Stimulated activated CD8-positive, alpha-beta memory T cell treated with anti-CD3 and anti-CD28 coated beads, Interleukin-4, amount 100 ng/mL, for 24 hours (primary cell): ENCODE measurements around the gene UCN3.
"Not testable (repeated sequence)": the region's sequence is repeated elsewhere in the genome, so short reads cannot be mapped to it uniquely, and the experiment has no call there.

Experiments
- DNase-seq: peaks from one replicate; pipeline ENCODE4 v3.0.0-alpha.2; 2020; ENCODE audit warnings: low read depth

The UCN3 gene

DNA sequence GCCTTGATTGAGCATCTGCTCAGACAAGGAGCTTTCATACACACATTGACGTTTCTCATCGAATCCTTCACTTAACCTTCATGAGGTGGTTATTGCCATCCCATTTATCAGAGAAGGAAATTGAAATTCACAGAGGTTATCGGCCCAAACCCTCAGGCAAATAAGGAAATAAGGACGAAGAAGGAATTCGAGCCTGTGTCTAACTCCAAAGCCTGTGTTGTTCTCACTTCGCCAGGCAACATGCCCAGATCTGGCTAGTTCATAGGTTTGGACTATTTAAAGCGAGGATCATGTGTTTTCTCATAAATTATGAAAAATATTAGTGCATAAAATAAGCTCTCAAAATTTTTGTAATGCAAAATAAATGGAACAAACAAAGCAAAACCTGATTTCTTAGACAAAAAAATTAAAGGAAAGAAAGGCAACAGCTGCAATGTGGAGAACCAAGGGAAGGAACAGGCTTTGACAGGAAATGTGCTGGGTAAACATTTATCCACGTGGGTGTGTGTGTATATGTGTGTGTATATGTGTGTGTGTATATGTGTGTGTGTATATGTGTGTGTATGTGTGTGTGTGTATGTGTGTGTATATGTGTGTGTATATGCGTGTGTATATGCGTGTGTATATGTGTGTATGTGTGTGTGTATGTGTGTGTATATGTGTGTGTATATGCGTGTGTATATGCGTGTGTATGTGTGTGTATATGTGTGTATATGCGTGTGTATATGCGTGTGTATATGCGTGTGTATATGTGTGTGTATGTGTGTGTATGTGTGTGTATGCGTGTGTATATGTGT, 4.8 kb downstream of the UCN3 start:
- DNase-seq: no peak

DNA sequence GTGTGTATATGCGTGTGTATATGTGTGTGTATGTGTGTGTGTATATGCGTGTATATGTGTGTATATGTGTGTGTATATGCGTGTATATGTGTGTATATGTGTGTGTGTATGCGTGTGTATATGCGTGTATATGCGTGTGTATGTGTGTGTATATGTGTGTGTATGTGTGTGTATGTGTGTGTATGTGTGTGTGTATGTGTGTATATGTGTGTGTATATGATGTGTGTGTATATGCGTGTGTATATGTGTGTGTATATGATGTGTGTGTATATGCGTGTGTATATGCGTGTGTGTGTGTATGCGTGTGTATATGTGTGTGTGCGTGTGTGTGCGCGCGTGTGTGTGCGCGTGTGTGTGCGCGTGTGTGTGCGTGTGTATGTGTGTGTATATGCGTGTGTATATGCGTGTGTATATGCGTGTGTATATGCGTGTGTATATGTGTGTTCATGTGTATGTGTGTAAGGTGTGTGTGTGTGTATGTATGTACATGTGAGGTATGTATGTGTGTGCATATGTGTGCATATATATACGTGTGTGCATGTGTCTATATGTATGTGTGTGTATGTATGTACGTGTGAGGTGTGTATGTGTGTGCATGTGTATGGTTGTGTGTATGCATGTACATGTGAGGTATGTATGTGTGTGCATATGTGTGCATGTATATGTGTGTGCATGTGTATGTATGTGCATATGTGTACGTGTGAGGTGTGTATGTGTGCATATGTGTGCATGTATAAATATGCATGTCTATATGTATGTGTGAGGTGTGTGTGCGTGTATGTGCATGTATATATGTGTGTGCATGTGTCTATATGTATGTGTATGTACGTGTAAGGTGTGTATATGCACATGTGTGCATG, 6.0 kb downstream of the UCN3 start:
- DNase-seq: no peak

DNA sequence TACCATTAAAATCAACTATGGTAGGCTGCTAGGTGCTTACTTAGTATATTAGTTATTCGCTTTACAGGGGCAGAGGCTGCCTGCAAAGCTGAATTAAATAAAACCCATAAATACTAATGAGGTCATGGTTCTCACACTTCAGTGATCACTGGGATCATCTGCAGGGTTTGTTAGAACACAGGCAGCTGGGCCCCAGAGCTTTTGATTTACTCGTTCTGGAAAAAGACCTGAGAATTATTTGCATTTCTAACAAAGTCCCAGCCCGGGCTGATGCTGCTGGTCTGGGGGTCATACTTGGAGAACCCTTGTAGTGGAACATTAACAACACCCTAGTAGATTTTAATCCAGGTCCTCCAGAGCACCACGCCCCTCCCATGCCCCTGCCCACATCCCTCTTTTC, 8.5 kb downstream of the UCN3 start:
- DNase-seq: no peak

DNA sequence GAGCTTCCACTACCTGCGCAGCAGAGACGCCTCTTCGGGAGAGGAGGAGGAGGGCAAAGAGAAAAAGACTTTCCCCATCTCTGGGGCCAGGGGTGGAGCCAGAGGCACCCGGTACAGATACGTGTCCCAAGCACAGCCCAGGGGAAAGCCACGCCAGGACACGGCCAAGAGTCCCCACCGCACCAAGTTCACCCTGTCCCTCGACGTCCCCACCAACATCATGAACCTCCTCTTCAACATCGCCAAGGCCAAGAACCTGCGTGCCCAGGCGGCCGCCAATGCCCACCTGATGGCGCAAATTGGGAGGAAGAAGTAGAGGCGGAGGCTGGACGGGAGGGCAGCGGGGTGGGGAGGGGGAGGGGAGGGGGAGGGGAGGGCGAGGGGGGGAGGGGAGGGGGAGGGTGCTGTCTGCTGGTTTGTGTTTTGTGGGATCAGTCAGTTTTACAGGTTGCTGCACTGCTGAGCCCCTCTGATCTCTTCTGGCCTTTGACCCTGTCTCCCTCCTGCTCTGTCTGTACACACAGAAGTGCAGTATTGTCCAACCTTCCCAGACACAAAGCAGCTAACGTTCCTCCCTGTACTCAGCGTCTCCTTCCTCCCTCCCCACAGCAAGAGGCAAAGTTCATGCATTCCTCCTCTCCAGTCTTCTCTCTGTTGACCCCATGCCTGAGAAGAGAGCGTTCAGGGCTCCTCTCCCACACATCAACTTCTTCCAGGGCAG, 9.3 kb downstream of the UCN3 start:
- no peak for DNase-seq

DNA sequence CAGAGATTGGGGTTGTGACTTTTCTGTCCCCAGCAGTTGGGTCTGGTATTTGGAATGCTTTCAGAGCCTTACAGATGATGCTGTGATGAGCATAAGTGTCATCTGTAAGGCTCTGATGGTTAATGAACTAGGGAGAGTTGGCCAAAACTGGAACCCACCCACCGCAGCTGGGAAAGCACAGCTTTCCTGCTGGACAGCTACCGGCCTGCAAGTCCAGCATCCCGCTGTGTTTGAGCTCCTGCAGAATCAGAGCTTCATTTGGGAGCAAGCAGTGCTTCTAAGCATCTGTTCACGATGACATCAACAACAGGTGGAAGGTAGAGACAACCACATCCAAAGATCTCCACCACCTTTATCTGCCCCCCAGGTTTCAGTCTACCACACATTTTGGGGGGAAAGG, 11.7 kb downstream of the UCN3 start:
- no peak for DNase-seq

DNA sequence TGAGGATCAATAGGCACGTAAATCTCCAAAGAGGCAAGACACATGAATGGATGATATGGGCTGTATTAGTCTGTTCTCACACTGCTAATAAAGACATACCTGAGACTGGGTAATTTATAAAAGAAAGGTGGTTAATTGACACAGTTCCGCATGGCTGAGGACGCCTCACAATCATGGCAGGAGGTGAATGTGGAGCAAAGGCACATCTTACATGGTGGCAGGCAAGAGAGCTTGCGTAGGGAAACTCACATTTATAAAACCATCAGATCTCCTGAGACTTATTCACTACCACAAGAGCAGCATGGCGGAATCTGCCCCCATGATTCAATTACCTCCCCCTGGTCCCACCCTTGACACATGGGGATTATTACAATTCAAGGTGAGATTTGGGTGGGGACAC, 14.4 kb downstream of the UCN3 start:
- not testable (repeated sequence) for DNase-seq

DNA sequence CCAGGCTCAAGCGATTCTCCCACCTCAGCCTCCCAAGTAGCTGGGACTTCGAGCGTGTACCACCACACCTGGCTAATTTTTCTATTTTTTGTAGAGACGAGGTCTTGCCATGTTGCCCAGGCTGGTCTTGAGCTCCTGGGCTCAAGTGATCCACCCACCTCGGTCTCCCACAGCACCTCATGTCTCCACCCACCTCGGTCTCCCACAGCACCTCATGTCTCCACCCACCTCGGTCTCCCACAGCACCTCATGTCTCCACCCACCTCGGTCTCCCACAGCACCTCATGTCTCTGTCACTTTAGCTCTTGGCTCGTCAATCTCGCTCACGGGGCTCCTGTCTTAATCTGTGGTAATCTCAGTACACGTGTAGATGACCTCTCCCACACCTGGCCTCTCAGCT, 15.6 kb downstream of the UCN3 start:
- DNase-seq: not testable (repeated sequence)

DNA sequence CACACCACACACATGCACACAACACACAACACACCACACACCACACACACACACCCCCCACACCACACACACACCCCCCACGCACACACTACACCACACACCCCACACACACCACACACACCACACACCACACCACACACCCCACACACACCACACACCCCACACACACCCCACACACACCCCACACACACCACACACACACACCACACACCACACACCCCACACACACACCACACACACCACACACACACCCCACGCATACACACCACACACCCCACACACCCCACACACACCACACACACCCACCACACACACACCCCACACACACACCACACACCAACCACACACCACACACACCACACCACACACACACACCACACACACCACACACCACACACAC, 16.4 kb downstream of the UCN3 start:
- DNase-seq: no peak

DNA sequence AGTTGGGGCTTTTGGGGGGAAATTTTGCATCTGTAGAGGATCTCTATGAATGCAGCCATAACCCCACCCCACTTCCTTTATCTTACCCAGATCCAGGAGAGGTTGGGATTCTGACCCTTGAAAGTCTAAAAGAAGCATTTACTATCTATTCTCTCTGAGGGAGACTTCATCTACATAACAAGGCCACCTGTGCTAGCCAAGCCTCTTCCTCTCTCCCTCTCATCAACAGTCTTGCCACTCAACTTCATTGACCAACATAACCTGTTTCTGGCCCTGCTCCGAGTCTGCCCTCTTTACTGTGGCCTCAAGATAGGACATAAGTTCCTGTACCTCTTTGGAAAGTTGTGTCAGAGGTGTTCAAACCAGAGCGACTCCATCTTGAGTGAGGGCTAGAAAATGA, 20.5 kb downstream of the UCN3 start:
- DNase-seq: no peak

DNA sequence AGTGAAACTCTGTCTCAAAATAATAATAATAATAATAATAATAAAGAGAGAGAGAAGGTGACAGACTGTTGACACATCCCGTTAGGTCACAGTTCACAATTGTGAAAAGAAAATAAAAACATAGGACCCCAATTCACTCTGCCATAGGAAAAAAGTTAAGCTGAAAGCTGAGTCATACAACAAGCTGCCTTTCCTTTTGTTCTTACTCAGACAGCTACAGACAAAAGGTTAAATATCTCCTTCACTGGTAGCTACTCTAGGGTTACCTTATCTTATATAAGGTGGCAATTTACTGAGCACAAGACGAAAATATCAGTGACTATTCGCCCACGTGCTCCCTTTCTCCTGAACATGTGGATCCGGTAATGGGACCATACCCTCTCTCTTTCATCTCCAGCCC, 22.4 kb downstream of the UCN3 start:
- DNase-seq: no peak

DNA sequence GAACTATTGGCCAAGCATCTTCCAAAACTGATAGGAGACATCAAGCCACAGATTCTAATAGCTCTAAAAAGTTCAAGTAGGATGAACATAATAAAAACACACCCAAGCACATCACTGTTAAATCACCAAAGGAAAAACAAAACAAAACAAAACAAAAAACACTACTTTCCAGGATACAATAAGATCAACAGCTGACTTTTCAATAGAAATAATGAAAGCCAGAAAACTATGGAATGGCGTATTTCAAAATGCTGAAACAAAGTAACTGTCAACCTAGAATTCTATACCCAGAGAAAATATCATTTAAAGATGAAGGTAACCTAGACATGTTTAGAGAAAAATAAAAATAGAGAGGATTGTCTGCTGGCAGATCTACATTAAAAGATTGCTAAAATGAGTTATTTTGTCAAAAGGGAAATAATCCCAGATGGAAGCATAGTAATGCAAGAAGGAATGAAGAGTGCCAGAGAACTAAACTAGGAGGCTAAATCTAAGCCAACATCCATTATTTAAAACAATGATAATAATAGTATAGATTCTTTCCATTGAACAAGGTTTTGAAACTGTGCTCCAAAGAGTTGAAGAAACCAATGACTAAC, 25.9 kb downstream of the UCN3 start:
- DNase-seq: no peak

DNA sequence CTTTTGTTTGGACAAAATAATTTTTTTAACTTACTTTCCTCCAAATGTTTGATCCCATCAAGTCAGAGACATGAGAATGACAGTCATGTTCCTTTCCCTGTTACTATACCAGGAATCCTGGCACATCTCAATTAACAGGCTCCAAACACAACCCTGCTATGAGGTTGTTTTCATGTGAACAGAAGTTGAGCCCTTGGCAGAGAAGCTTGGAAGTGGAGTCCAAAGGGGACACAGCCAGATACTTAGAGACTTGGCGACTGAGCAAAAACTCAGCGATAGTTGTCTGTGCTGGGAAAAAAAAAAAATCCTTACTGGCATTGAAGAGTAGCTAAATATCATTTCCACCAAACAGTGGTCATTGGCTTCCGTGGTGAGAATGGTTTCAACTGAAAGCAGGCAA, 27.0 kb downstream of the UCN3 start:
- DNase-seq: no peak

DNA sequence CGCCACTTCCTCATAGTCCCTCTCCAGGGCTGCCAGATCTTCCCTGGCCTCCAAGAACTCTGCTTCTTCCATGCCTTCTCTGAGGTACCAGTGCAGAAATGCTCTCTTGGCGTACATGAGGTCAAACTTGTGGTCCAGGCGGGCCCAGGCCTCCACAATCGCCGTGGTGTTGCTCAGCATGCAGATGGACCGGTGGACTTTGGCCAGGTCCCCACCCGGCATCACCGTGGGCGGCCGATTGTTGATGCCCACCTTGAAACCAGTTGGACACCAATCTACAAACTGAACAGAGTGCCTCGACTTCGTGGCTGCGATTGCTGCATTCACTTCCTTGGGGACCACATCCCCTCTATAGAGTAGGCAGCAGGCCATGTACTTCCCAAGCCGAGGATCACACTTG, 28.8 kb downstream of the UCN3 start:
- no peak for DNase-seq

DNA sequence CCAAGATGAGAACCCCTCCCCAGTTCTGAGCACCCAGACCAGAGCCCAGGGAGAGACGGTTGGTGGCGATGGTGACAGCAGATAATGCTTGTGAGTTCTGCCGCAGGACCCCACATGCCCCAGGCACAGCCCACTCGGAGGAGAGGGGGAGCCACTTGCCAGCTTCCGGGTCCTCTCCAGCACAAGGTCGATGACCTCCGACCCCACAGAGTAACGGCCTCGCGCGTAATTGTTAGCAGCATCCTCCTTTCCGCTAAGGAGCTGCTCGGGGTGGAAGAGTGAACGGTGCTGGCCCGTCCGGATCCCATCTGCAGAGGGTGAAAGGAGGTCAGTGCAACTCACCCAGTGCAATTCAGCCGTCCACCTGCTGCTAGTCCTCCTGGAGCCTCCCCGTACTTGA, 30.4 kb downstream of the UCN3 start:
- no peak for DNase-seq

DNA sequence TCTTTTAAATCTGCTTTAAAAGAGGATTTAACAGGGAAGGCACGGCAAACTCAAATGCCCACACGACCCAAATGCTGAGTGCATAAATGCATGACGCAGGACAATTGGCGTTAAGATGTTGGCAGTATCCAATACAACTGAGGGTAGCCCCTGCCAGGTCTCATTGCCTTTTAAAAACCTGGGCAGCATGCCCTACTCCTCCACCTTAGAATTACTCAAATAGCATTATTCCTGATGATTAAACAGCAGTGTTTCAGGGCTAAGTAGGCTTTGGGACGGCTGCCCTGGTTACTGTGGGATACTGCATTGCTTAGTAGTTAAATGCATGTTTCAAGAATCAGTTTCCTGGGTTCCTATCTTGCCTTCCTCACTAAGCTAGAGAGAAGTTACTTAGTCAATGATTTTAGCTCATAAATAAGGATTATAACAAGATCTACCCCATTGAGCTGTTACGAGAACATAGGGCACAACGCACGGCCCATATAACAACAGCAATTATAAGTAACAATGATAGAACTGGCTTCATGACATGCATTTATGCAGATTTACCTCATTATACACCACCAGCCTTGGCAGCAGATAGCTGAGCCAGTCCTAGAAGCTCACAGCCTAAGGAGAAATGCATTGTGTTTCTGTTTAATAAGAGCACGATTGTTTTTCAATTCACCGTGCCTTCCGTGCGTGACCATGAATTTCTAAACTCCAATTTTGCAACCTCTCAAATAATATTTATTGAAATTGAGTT, 32.0 kb downstream of the UCN3 start:
- no peak for DNase-seq

DNA sequence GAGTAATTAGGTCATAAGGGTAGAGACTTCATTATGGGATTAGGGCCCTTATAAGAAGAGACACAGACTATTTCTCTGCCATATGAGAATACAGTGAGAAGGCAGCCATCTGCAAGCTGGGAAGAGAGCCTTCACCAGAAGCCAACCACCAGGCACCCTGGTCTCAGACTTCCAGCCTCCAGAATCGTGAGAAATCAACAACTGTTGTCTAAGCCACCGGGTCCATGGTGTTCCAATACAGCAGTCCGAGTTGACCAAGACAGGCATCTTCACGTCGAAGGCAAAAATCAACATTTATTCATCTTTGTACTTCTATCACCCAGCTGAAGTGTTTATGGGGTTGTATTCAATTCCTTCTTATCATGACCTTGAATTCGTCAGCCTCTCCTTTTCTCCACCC, 34.6 kb downstream of the UCN3 start:
- DNase-seq: no peak

DNA sequence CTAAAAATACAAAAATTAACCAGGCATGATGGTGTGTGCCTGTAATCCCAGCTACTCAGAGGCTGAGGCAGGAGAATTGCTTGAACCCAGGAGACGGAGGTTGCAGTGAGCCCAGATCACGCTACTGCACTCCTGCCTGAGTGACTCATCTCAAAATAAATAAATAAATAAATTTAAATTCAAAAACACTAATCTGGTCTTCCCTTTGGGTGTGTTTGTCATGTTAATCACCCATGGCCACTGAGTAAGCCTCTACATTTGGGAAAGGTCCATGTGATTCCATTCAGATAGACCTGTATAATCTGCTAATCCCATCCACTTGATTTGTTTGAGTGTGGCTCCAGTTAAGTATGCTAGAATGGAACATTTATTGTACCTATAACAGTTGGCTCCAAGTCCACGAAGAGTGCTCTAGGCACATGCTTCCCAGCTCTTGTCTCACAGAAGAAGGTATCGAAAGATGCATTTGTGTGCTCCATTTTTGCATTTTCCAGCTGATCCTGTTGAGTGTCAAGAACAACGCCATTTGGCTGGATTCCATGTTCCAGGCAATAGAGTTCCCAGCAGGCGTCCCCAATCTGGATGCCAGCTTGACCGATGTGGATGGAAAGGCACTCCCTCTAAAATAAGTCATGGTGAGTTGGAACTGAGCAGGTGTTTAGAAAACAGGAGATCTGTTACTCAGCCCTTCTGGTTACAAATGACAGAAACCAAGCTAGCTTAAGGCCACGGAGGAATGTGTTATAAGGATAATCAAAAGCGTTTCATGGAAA, 35.9 kb downstream of the UCN3 start:
- no peak for DNase-seq

DNA sequence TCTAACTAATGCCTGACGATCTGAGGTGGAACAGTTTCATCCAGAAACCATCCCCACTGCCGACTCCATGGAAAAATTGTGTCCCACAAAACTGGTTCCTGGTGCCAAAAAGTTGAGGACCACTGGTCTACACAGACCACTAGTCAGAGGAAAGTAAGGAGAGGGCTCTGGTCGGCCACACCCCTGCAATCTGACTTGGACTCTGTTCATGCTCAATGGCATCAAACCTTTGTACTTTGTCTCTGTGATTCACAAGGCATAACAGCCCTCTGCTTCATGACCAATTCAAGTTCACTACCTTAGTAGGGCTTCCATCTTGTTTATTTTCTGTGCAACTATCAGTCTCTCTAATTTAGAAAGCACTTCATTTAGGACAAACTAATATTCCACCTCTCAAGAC, 38.0 kb downstream of the UCN3 start:
- no peak for DNase-seq

DNA sequence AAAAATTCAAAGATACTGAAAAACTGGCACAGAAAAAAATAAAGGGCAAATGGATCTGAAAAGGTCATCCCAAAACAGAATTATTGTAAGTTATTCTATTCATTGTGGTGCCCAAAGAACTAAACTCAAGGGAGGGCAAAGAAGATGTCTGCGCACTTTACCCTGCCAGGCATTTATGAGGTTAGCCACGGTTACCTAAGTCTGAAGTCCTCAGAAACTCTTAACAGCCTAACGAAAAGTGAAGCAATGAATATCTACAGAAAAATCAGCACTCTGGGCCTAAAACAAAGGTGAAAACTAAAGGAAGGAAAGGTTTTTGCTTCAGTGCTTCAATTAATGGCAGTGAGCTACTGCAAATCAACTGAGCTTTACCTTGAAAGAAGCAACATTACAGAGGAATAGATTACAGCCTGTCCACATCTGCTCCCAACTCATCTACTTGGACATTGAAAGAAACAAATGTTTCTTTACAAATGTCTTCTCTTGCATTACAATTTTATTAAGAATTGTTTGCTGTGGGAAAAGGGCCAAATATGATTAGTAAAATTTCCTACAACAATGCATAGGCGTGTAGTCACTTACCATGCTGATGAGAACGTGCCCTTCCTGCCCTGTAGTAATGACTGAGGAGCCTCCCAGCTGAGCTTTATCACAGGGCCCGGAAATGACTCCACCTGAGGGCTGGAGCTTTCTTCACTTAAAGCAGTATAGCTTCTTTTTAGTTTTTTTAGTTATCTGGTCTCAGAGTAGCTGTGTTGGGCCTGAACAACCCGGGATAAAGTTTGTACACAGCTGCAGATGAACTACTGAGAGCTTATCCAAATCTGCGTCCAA, 39.7 kb downstream of the UCN3 start, which contains the start of gene TUBAL3:
Gene TUBAL3 (minus strand): TSS at position 621 of the 834 bp plus-strand sequence. CDS start 36 bp downstream, at position 585.
- DNase-seq: no peak

DNA sequence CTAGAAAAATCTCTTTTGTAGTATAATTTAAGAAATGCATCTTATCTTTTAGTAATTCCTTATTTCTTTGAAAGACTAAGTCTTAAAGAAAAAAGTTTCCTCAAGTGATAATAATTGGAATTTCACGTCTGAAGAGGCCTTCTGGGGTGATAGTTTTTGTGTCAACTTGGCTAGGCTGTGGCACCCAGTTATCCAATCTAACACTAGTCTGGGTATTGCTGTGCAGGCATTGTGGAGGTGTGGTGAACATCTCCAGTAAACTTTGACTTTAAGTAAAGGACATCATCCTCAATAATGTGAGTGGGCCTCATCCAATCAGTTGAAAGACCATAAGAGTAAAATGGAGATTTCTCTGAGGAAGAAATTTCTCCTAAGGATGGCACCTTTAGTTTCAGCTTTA, 42.2 kb downstream of the UCN3 start:
- no peak for DNase-seq
